Measurements from ENCODE around the gene C9orf153.

DNA sequence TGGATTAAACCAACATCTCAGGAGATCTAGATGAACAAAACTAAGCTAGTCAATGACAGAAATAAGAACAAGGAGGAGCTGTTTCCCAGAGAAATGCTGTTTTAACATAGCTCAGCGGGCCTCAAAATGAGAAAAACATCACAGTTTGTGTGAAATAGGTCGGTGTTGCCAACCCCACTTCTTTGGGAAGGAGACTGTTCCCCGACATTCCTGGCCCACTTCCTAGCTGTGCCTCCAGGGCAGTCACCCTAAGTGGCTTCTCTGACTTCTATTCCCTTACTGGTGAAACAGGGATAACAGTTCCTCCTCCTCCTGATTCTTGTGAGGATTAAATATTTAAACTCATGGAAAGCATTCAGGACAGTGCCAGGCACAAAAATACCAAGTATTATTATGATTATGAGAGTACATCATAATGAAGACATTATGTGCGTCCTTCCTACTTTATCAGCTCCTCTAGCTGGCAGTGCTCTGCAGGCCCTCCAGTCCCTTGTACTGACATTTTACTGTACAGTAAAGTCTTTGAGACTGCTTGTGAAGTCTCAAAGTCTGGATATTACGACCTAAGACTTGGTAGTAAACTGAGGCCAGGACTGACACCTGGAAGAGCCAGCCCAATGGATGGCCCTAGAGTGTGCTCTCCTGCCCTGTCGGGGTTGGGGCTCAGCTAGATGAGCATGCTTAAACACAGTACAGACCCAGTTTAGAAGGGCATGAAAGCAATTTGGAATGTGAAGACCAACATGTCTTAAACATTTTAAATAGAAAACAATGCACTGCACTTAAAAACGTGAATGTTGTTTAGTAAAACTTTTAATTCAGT is 15.6 kb upstream of the C9orf153 start:
- TF ChIP-seq, protein P1, sequence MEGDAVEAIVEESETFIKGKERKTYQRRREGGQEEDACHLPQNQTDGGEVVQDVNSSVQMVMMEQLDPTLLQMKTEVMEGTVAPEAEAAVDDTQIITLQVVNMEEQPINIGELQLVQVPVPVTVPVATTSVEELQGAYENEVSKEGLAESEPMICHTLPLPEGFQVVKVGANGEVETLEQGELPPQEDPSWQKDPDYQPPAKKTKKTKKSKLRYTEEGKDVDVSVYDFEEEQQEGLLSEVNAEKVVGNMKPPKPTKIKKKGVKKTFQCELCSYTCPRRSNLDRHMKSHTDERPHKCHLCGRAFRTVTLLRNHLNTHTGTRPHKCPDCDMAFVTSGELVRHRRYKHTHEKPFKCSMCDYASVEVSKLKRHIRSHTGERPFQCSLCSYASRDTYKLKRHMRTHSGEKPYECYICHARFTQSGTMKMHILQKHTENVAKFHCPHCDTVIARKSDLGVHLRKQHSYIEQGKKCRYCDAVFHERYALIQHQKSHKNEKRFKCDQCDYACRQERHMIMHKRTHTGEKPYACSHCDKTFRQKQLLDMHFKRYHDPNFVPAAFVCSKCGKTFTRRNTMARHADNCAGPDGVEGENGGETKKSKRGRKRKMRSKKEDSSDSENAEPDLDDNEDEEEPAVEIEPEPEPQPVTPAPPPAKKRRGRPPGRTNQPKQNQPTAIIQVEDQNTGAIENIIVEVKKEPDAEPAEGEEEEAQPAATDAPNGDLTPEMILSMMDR (IDR thresholded peaks at IDR 0.05; ENCODE audit: poor library complexity), result no peak
- no peak for TF ChIP-seq EZH2 (IDR thresholded peaks at IDR 0.05; ENCODE audit: borderline replicate concordance)
- TF ChIP-seq EZH2phosphoT487 (IDR thresholded peaks at IDR 0.05; ENCODE audit: low read depth, severe bottlenecking, unreplicated experiment), result no peak

Data from hepatocyte (in vitro differentiated cells).